CD4-positive, alpha-beta T cell treated with Interferon alpha-2 for 1 hour (primary cell): Measurements from ENCODE around the gene FAM135A.
"Not testable (repeated sequence)": the region's sequence is repeated elsewhere in the genome, so short reads cannot be mapped to it uniquely, and the experiment has no call there.

Source experiments
- DNase-seq, 2 donors: peaks; one replicate each; pipeline ENCODE4 v3.0.0-alpha.2; 2020 to 2022

Gene FAM135A

DNA sequence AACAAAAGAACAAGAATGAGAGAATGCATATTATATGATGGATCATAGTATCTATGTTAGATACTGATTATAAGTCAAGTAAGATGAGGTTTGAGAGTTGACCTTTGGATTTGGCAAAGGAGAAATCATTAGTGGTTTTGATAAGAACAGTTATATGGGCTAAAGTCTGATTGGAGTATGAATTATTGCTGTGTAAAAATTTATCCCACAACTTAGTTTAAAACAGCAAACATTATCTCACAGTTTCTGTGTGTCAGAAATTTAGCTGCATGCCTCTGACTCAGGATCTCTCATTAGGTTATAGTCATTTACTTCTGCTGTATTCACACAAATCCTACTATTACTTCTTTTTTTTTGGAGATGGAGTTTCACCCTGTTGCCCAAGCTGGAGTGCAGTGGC, 56.7 kb downstream of the FAM135A start:
- no peak for DNase-seq

DNA sequence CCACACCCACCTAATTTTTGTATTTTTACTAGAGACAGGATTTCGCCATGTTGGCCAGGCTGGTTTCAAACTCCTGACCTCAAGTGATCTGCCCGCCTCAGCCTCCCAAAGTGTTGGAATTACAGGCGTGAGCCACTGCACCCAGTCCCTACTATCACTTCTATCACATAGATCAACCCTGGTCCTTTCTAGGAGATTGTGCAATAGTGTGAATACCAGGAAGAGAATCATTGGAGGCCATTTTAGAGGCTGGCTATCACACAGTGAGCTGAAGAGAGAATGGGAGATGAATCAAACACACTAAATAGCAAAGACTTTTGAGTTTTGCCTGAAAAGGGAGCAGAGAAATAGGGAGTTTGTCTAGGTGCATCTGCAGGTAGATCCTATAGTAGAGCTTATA, 57.2 kb downstream of the FAM135A start:
- not testable (repeated sequence) for DNase-seq

DNA sequence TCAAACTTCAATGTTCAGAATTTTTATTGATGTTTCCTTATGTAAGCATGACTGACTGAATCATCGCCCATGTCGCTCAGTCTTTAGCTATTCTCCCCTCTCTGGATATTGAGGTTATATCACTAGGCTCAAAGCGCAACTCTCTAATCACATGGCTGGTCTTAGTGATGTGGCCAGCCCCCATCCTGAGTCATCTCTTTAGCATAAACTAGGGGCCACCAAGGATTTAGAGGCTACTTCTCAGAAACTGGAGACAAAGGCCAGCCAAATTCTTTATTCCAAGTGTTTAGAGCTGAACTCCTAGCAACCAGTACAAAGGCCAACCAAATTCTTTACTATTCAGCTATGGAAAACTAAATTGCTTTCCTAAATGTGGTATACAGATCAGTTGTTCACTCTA, 61.4 kb downstream of the FAM135A start:
- DNase-seq, result no peak

- DNase-seq, result no peak
These were observed 65.9 kb downstream of the FAM135A start for GRCh38 chr6:70479236-70479635.

- DNase-seq, result not testable (repeated sequence)
These were observed 73.3 kb downstream of the FAM135A start for GRCh38 chr6:70486638-70487037.

GRCh38 chr6:70489364-70489763, 76.1 kb downstream of the FAM135A start:
- DNase-seq, result no peak

- no peak for DNase-seq
These were observed 81.5 kb downstream of the FAM135A start for GRCh38 chr6:70494833-70495232.

- not testable (repeated sequence) for DNase-seq
These were observed 82.5 kb downstream of the FAM135A start for GRCh38 chr6:70495790-70496189.

GRCh38 chr6:70502484-70502883, 89.2 kb downstream of the FAM135A start:
- no peak for DNase-seq

DNA sequence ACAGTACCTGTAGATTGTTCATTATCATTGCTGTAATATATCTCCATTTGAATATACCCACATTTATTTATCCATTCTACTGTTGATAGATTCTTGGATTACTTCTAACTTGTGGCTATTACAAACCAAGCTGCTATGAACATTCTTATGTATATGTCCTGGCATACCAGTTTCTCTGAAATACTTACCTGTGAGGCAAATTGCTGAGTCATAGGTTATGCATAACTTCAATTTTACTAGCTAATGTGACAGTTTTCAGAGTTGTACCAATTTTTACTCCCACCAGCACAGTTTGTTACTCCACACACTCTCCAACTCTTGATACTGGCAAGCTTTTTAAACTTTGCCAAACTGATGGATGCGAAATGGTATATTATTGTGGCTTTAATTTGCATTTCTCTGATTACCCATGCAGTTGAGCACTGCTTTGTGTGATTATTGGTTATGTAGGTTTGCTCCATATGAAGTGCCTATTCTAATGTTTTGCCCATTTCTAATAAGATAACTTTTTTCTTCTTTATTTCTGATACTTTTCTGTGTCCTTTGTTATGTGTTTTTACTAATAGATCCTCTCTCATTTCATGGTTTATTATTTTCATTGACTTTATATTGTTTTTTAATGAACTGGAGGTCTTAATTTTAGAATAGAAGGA, 90.6 kb downstream of the FAM135A start:
- no peak for DNase-seq

DNA sequence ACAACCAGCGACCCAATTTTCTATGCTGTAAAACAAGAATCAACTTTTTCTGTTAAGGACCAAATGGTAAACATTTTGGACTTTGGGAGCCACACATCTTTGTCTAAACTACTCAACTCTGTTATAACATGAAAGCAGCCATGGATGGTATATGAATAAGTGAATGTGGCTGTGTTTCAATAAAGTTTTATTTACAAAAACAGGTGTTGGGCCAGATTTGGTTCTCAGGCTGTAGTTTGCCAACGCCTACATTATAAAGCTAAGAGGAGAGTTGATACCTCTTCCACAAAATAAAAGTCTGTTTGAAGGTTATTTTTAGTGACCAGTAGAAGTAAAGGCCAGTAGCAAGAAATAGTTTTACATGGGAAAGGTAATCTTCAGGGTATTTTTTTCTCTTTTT, 93.0 kb downstream of the FAM135A start:
- DNase-seq, result no peak

DNA sequence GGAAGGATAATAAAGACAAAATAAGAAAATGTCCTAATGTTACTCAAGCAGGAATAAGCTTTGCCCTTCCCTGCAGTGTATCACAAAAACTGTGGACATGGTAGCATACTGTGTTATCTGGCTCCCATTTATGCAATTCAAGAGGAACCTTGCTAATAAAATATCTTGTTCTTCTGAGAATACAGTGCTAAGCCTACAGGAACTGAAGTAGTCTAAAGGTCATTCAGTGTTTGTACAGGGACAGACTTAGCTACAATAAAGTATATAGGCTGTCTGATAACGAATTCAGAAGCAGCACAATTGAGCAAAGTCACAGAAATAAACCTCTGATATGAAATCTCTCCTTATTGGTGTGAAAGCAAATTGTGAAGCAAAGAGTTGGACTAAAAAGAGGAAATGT, 93.9 kb downstream of the FAM135A start:
- DNase-seq, result no peak

DNA sequence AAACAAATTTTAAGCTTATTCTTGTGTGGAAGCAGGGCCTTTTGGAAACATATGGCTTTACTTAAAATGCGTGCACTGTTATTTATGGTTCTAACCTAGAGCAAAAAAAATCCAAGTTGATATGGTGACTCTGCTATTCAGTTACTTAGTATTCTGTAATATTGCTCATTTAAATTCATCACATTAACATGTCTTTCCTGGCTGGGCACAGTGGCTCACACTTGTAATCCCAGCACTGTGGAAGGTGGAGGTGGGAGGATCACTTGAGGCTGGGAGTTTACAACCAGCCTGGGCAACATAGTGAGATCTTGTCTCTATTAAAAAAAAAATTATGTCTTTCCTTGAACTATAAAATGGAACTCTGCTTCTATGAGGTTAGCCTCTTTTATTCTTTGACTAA, 95.6 kb downstream of the FAM135A start:
- no peak for DNase-seq

- no peak for DNase-seq
These were observed 97.3 kb downstream of the FAM135A start for GRCh38 chr6:70510600-70510999.

- no peak for DNase-seq
These were observed 105.4 kb downstream of the FAM135A start for GRCh38 chr6:70518723-70519122.

- peak in 1 of 2 donors; percentile 40 for DNase-seq
These were observed 107.3 kb downstream of the FAM135A start for GRCh38 chr6:70520575-70520974.

DNA sequence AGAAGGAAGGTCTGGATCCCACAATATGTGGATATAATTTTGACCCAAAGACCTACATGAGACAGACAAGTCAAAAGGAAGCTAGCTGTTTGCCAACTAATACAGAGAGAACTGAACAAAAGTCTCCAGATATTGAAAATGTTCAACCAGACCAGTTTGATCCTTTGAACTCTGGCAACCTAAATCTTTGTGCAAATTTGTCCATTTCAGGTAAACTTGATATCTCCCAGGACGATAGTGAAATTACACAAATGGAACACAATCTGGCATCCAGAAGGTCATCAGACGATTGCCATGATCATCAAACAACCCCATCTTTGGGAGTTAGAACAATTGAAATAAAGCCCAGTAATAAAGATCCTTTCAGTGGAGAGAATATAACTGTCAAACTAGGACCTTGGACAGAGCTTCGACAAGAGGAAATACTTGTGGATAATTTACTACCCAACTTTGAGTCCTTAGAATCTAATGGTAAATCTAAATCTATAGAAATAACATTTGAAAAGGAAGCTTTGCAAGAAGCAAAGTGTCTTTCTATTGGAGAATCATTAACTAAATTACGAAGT, 111.5 kb downstream of the FAM135A start:
- no peak for DNase-seq

DNA sequence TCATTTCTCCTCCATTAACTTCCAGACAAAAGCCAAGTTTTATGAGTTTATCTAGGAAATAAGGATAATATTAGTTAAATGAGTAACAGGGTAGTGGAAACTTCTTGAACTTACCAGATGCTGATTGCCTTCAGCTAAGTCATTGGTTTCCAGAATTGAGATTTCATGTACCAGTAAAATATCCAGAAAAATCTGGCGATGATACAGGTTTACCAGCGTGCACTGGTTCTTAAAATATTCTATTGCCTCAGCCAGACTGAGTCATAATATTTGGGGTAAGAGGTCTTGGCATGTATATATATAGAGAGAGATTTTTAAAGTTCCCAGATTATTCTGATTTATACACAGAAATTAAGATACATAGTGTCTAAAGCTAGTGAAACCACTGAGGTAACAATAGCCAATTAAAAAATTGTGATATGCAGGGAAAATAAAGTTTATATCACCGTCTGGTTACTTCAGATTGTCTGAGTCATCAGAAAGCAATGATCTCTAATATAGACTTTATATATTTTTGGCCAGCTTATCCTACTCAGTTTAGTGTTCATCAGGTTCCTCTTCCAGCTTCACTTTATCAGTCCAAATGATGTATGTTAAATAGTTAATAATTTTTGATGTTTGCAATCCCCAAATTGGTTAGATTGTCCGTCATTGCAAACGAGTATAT, 113.9 kb downstream of the FAM135A start:
- no peak for DNase-seq

DNA sequence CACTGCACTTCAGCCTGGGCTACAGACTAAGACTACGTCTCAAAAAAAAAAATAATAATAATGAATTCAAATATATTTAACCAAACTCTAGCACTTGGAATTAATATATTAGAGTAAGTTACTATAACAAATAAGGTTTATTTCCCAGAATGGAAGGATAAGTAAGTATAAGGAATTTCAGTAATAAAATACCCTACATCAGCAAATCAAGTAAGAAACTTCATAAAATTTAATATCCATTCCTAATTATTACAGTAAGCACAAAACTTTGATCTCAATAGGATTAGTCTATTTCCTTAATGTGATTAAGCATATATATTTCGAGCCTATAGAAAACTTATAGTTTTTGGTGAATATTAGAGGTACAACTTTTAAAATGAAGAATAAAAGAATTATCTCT, 116.7 kb downstream of the FAM135A start:
- no peak for DNase-seq

DNA sequence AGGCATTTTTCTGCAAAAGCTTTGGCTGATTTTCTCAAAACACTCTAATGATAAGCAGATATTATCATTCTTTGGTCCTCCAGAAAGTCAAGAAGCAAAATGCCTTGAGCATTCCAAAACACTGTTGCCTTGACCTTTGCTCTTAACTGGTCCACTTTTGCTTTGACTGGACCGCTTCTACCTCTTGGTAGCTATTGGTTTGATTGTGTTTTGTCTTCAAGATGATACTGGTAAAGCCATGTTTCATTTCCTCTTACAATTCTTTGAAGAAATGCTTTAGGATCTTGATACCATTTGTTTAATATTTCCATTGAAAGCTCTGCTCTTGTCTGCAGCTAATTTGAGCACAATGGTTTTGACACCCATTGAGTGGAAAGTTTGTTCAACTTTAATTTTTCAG, 117.8 kb downstream of the FAM135A start:
- DNase-seq, result no peak

DNA sequence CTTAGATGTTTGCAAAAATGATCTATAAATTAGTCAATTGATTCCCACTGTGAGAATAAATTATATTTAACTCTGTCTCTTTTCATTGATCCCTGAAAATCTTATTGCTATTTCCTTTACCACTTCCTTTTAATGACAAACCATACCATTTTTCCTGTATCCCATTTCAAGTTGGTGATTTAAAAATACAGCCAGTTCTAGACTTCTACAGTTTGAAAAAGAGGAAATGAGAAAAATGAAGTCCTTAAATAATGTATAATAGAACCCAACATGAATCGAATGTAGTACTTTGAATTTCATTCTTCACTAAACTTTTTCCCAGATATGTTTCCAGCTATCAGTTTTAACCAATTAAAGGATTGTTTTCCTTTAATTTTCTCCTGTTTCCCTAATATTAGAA, 124.0 kb downstream of the FAM135A start:
- no peak for DNase-seq

DNA sequence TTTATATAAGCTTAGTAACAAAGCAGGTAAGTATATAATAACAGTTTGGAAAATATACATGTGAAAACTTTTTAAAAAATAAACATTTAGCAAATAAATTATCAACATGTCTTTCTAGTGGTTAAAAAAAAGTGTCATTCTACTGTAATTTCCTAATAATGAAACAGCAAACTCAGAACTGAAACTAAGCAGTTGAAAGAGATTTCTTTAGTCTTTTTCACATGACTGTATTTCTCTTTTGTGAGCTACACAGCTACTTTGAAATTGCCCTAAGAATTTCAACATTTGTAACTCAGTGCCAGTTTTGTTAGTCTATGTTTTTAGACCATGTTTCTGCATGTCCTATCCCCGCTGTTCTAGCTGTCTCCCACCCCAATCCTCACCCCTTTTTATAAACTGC, 125.1 kb downstream of the FAM135A start:
- DNase-seq, result no peak

GRCh38 chr6:70547313-70547712, 134.0 kb downstream of the FAM135A start:
- peak in 1 of 2 donors; percentile 31 for DNase-seq

DNA sequence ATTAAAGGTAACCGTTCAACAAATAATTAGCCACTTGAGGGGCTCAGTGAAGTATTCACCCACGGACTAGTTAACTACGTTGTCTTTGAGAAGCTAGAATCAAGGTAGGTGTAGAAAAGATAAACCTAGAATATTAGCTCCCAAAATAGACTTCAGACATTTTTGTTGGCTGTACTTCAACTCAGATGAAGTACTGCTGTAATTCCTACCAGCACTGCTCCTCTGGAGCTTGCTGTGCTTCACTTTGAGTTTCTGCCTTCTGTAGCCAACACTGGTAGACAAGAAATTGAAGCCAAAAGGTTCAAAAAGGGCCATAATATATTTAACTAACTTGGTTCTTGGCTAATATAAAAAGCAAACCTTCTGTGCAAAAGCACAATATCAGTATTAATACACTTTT, 134.6 kb downstream of the FAM135A start:
- no peak for DNase-seq

DNA sequence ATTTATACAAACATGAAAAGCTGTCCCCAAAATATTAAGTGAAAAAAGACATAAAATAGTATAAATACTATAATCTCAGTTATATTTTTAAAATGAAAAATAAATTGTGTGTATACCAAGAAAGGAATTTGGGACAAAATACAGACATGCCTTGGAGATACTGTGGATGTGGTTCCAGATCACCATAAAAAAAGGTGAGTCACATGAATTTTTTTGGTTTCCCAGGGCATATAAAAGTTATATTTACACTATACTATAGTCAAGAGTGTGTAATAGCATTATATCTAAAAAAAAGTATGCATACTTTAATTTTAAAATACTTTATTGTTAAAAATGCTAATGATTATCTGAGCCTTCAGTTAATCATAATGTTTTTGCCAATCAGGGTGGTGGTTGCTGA, 136.0 kb downstream of the FAM135A start:
- no peak for DNase-seq
